GM19372 (cell line): ENCODE results near the gene HSPE1.

Experiments
- ATAC-seq: cut with Tn5 transposase; IDR thresholded peaks from one replicate; pipeline ENCODE4 v1.9.1; 2021; ENCODE audit warnings: mild to moderate bottlenecking, low read depth, moderate library complexity; ENCODE audit not compliant: unreplicated experiment

The HSPE1 gene

GRCh38 chr2:197497326-197497725, 2.9 kb upstream of the HSPE1 start:
- ATAC-seq = no peak

- no peak for ATAC-seq
Measured at GRCh38 chr2:197498235-197498936, 1.8 kb upstream of the HSPE1 start.

GRCh38 chr2:197498937-197499593, 1.1 kb upstream of the HSPE1 start:
- peak; percentile 17 for ATAC-seq

- peak; percentile 2 for ATAC-seq
Measured at GRCh38 chr2:197500503-197501131, 438 bp downstream of the HSPE1 start.

GRCh38 chr2:197502201-197502600, 2.0 kb downstream of the HSPE1 start:
- ATAC-seq = no peak

GRCh38 chr2:197502685-197503084, 2.5 kb downstream of the HSPE1 start:
- ATAC-seq = no peak

GRCh38 chr2:197504000-197504399, 3.8 kb downstream of the HSPE1 start:
- no peak for ATAC-seq

GRCh38 chr2:197504512-197504911, 4.3 kb downstream of the HSPE1 start:
- no peak for ATAC-seq

- ATAC-seq = no peak
Measured at GRCh38 chr2:197506658-197507057, 6.5 kb downstream of the HSPE1 start.

- ATAC-seq = no peak
Measured at GRCh38 chr2:197513915-197514314, 13.7 kb downstream of the HSPE1 start.

- ATAC-seq = no peak
Measured at GRCh38 chr2:197514754-197515153, 14.6 kb downstream of the HSPE1 start.

GRCh38 chr2:197515315-197515738, 15.1 kb downstream of the HSPE1 start:
- no peak for ATAC-seq

GRCh38 chr2:197515739-197516392, 15.7 kb downstream of the HSPE1 start, which contains the start of gene MOB4:
MOB4 (plus strand) TSS chr2:197516066; CDS start chr2:197516087, 21 bp downstream.
- peak; percentile 89 for ATAC-seq

- ATAC-seq = peak; percentile 0
Measured at GRCh38 chr2:197516393-197516761, 16.2 kb downstream of the HSPE1 start.

GRCh38 chr2:197517150-197517549, 17.0 kb downstream of the HSPE1 start:
- ATAC-seq = no peak

- ATAC-seq = no peak
Measured at GRCh38 chr2:197538412-197538811, 38.2 kb downstream of the HSPE1 start.

- no peak for ATAC-seq
Measured at GRCh38 chr2:197539734-197540133, 39.6 kb downstream of the HSPE1 start.

GRCh38 chr2:197543206-197543605, 43.0 kb downstream of the HSPE1 start:
- no peak for ATAC-seq

GRCh38 chr2:197547163-197547900, 47.2 kb downstream of the HSPE1 start:
- no peak for ATAC-seq

GRCh38 chr2:197548582-197548981, 48.4 kb downstream of the HSPE1 start:
- ATAC-seq = no peak
